Measurements from ENCODE around the gene SYCP3.

Gene SYCP3

GRCh38 chr12:101759396-101760047 is 20.3 kb upstream of the SYCP3 start:
- WGBS, result 86% methylated on average over 5 of the region's 5 CpGs
- no peak overlapping the region for H3K4me3 ChIP-seq (ENCODE audit: low read length)
- no peaks in the 10 kb centered on the region for H3K9me3 ChIP-seq (ENCODE audit: insufficient read depth, low read depth, low read length)
- H3K27ac ChIP-seq (ENCODE audit: low read depth, low read length), result no peak overlapping the region
- no peaks in the 10 kb centered on the region for H3K4me1 ChIP-seq (ENCODE audit: insufficient read depth, low read length)
- peaks cover 73% of the 10 kb centered on the region for H3K36me3 ChIP-seq (ENCODE audit: insufficient read depth, low read length)
- no peak overlapping the region for H3K9ac ChIP-seq (ENCODE audit: low read depth, low read length)
- H3K27me3 ChIP-seq (ENCODE audit: insufficient read depth, low read length), result no peaks in the 10 kb centered on the region

GRCh38 chr12:101750152-101750551 is 10.9 kb upstream of the SYCP3 start:
- Histone ChIP-seq H3K36me3 (ENCODE audit: insufficient read depth, low read length) (peaks cover 77% of the 10 kb centered on the region), H3K4me1 (ENCODE audit: insufficient read depth, low read length) (peaks cover 5% of the 10 kb centered on the region; the same call in 1 of the 2 replicates), H3K27me3 (ENCODE audit: insufficient read depth, low read length) (no peaks in the 10 kb centered on the region), H3K4me3 (ENCODE audit: low read length) (no peak overlapping the region), H3K9me3 (ENCODE audit: insufficient read depth, low read depth, low read length) (no peaks in the 10 kb centered on the region), H3K27ac (ENCODE audit: low read depth, low read length) (no peak overlapping the region), H3K9ac (ENCODE audit: low read depth, low read length) (no peak overlapping the region)
- WGBS, result 87% methylated on average over 4 of the region's 4 CpGs

- peaks cover 78% of the 10 kb centered on the region for H3K36me3 ChIP-seq (ENCODE audit: insufficient read depth, low read length)
- H3K4me3 ChIP-seq (ENCODE audit: low read length), result no peak overlapping the region
- H3K4me1 ChIP-seq (ENCODE audit: insufficient read depth, low read length), result peaks cover 5% of the 10 kb centered on the region; the same call in 1 of the 2 replicates
- H3K27ac ChIP-seq (ENCODE audit: low read depth, low read length), result no peak overlapping the region
- 92% methylated on average over 4 of the region's 4 CpGs for WGBS
- H3K9ac ChIP-seq (ENCODE audit: low read depth, low read length), result no peak overlapping the region
- H3K9me3 ChIP-seq (ENCODE audit: insufficient read depth, low read depth, low read length), result no peaks in the 10 kb centered on the region
- no peaks in the 10 kb centered on the region for H3K27me3 ChIP-seq (ENCODE audit: insufficient read depth, low read length)
Observed at GRCh38 chr12:101749657-101750056, 10.4 kb upstream of the SYCP3 start.

GRCh38 chr12:101748907-101749306 is 9.6 kb upstream of the SYCP3 start:
- Histone ChIP-seq H3K4me3 (ENCODE audit: low read length) (no peak overlapping the region), H3K9me3 (ENCODE audit: insufficient read depth, low read depth, low read length) (no peaks in the 10 kb centered on the region), H3K4me1 (ENCODE audit: insufficient read depth, low read length) (peaks cover 5% of the 10 kb centered on the region; the same call in 1 of the 2 replicates), H3K27me3 (ENCODE audit: insufficient read depth, low read length) (no peaks in the 10 kb centered on the region), H3K36me3 (ENCODE audit: insufficient read depth, low read length) (peaks cover 79% of the 10 kb centered on the region), H3K9ac (ENCODE audit: low read depth, low read length) (no peak overlapping the region), H3K27ac (ENCODE audit: low read depth, low read length) (no peak overlapping the region)
- WGBS, result no CpG with 5 or more reads among the region's 1 CpG

- Histone ChIP-seq H3K27ac (ENCODE audit: low read depth, low read length) (no peak overlapping the region), H3K9me3 (ENCODE audit: insufficient read depth, low read depth, low read length) (no peaks in the 10 kb centered on the region), H3K9ac (ENCODE audit: low read depth, low read length) (no peak overlapping the region), H3K36me3 (ENCODE audit: insufficient read depth, low read length) (peaks cover 76% of the 10 kb centered on the region), H3K27me3 (ENCODE audit: insufficient read depth, low read length) (no peaks in the 10 kb centered on the region), H3K4me3 (ENCODE audit: low read length) (no peak overlapping the region), H3K4me1 (ENCODE audit: insufficient read depth, low read length) (peaks cover 5% of the 10 kb centered on the region; the same call in 1 of the 2 replicates)
- 88% methylated on average over 1 of the region's 1 CpG for WGBS
Observed at GRCh38 chr12:101747697-101748096, 8.4 kb upstream of the SYCP3 start.

- WGBS, result no CpG with 5 or more reads among the region's 1 CpG
- Histone ChIP-seq H3K27ac (ENCODE audit: low read depth, low read length) (no peak overlapping the region), H3K4me1 (ENCODE audit: insufficient read depth, low read length) (peaks cover 5% of the 10 kb centered on the region; the same call in 1 of the 2 replicates), H3K36me3 (ENCODE audit: insufficient read depth, low read length) (peaks cover 69% of the 10 kb centered on the region), H3K4me3 (ENCODE audit: low read length) (no peak overlapping the region), H3K9me3 (ENCODE audit: insufficient read depth, low read depth, low read length) (no peaks in the 10 kb centered on the region), H3K27me3 (ENCODE audit: insufficient read depth, low read length) (no peaks in the 10 kb centered on the region), H3K9ac (ENCODE audit: low read depth, low read length) (no peak overlapping the region)
Observed at GRCh38 chr12:101746661-101747060, 7.4 kb upstream of the SYCP3 start.

- peaks cover 64% of the 10 kb centered on the region for H3K36me3 ChIP-seq (ENCODE audit: insufficient read depth, low read length)
- no peak overlapping the region for H3K9ac ChIP-seq (ENCODE audit: low read depth, low read length)
- H3K27ac ChIP-seq (ENCODE audit: low read depth, low read length), result no peak overlapping the region
- 100% methylated on average over 1 of the region's 1 CpG for WGBS
- no peaks in the 10 kb centered on the region for H3K27me3 ChIP-seq (ENCODE audit: insufficient read depth, low read length)
- no peaks in the 10 kb centered on the region for H3K9me3 ChIP-seq (ENCODE audit: insufficient read depth, low read depth, low read length)
- no peak overlapping the region for H3K4me3 ChIP-seq (ENCODE audit: low read length)
- H3K4me1 ChIP-seq (ENCODE audit: insufficient read depth, low read length), result 0 out of 2 replicates have a peak, but pooled peaks cover 5% of the 10 kb centered on the region
Observed at GRCh38 chr12:101746196-101746595, 6.9 kb upstream of the SYCP3 start.

GRCh38 chr12:101745481-101745880 is 6.2 kb upstream of the SYCP3 start:
- no peaks in the 10 kb centered on the region for H3K9me3 ChIP-seq (ENCODE audit: insufficient read depth, low read depth, low read length)
- H3K27ac ChIP-seq (ENCODE audit: low read depth, low read length), result no peak overlapping the region
- peaks cover 62% of the 10 kb centered on the region for H3K36me3 ChIP-seq (ENCODE audit: insufficient read depth, low read length)
- H3K4me1 ChIP-seq (ENCODE audit: insufficient read depth, low read length), result 0 out of 2 replicates have a peak, but pooled peaks cover 4% of the 10 kb centered on the region
- no peak overlapping the region for H3K4me3 ChIP-seq (ENCODE audit: low read length)
- 91% methylated on average over 3 of the region's 3 CpGs for WGBS
- H3K9ac ChIP-seq (ENCODE audit: low read depth, low read length), result no peak overlapping the region
- no peaks in the 10 kb centered on the region for H3K27me3 ChIP-seq (ENCODE audit: insufficient read depth, low read length)

- WGBS, result 97% methylated on average over 9 of the region's 10 CpGs
- H3K9me3 ChIP-seq (ENCODE audit: insufficient read depth, low read depth, low read length), result no peaks in the 10 kb centered on the region
- H3K36me3 ChIP-seq (ENCODE audit: insufficient read depth, low read length), result peaks cover 51% of the 10 kb centered on the region
- H3K4me1 ChIP-seq (ENCODE audit: insufficient read depth, low read length), result no peaks in the 10 kb centered on the region
- no peak overlapping the region for H3K27ac ChIP-seq (ENCODE audit: low read depth, low read length)
- H3K4me3 ChIP-seq (ENCODE audit: low read length), result no peak overlapping the region
- no peak overlapping the region for H3K9ac ChIP-seq (ENCODE audit: low read depth, low read length)
- H3K27me3 ChIP-seq (ENCODE audit: insufficient read depth, low read length), result no peaks in the 10 kb centered on the region
Observed at GRCh38 chr12:101743724-101744472, 4.6 kb upstream of the SYCP3 start.

GRCh38 chr12:101743242-101743641 is 4.0 kb upstream of the SYCP3 start:
- H3K4me3 ChIP-seq (ENCODE audit: low read length), result no peak overlapping the region
- WGBS, result no CpG with 5 or more reads among the region's 1 CpG
- H3K4me1 ChIP-seq (ENCODE audit: insufficient read depth, low read length), result no peaks in the 10 kb centered on the region
- H3K27ac ChIP-seq (ENCODE audit: low read depth, low read length), result no peak overlapping the region
- H3K9ac ChIP-seq (ENCODE audit: low read depth, low read length), result no peak overlapping the region
- H3K36me3 ChIP-seq (ENCODE audit: insufficient read depth, low read length), result peaks cover 45% of the 10 kb centered on the region
- no peaks in the 10 kb centered on the region for H3K27me3 ChIP-seq (ENCODE audit: insufficient read depth, low read length)
- H3K9me3 ChIP-seq (ENCODE audit: insufficient read depth, low read depth, low read length), result no peaks in the 10 kb centered on the region

GRCh38 chr12:101740980-101741379 is 1.7 kb upstream of the SYCP3 start:
- Histone ChIP-seq H3K9me3 (ENCODE audit: insufficient read depth, low read depth, low read length) (no peaks in the 10 kb centered on the region), H3K4me3 (ENCODE audit: low read length) (no peak overlapping the region), H3K9ac (ENCODE audit: low read depth, low read length) (no peak overlapping the region), H3K36me3 (ENCODE audit: insufficient read depth, low read length) (peaks cover 23% of the 10 kb centered on the region), H3K4me1 (ENCODE audit: insufficient read depth, low read length) (no peaks in the 10 kb centered on the region), H3K27me3 (ENCODE audit: insufficient read depth, low read length) (no peaks in the 10 kb centered on the region), H3K27ac (ENCODE audit: low read depth, low read length) (no peak overlapping the region)
- WGBS, result 97% methylated on average over 5 of the region's 5 CpGs
